Stimulated activated memory B cell treated with anti-CD40 and anti-IgM and Interleukin-4, amounts not matched to agents 10 μg/mL and 1 μg/mL and 100 μg/mL, for 72 hours (primary cell): ENCODE results near the gene BICD2.
A peak's percentile ranks its signal among the peaks of the same experiment; 100 is the strongest.

ENCODE experiments used
- ATAC-seq: fragments of 150-1000 bp; cut with Tn5 transposase; 2 replicates; pipeline ENCODE4 v1.10.0; 2021
- H3K27ac Mint-ChIP-seq: one replicate; pipeline ENCODE4 v1.8.0; 2022; ENCODE audit warnings: mild to moderate bottlenecking, mixed read lengths
- H3K27me3 Mint-ChIP-seq: one replicate; pipeline ENCODE4 v1.8.0; 2022; ENCODE audit warnings: mixed read lengths
- H3K36me3 Mint-ChIP-seq: one replicate; pipeline ENCODE4 v1.8.0; 2022; ENCODE audit warnings: mixed read lengths
- H3K4me1 Mint-ChIP-seq: one replicate; pipeline ENCODE4 v1.8.0; 2022; ENCODE audit warnings: mixed read lengths
- H3K4me3 Mint-ChIP-seq: one replicate; pipeline ENCODE4 v1.8.0; 2022; ENCODE audit warnings: mild to moderate bottlenecking, moderate library complexity, mixed read lengths
- H3K9me3 Mint-ChIP-seq: one replicate; pipeline ENCODE4 v1.8.0; 2022; ENCODE audit warnings: mixed read lengths

The BICD2 gene

GRCh38 chr9:92718086-92719001 is 46.3 kb downstream of the BICD2 start:
- H3K4me1 Mint-ChIP-seq = peaks cover 61% of the 10 kb centered on the region
- peaks cover 85% of the 10 kb centered on the region for H3K36me3 Mint-ChIP-seq
- H3K27ac Mint-ChIP-seq = peak overlapping the region; percentile 42
- no peaks in the 10 kb centered on the region for H3K27me3 Mint-ChIP-seq
- no peak overlapping the region for H3K4me3 Mint-ChIP-seq
- ATAC-seq = peak; percentile 38
- no peaks in the 10 kb centered on the region for H3K9me3 Mint-ChIP-seq

- ATAC-seq = no peak
- Mint-ChIP-seq H3K27me3 (no peaks in the 10 kb centered on the region), H3K36me3 (peaks cover 92% of the 10 kb centered on the region), H3K9me3 (no peaks in the 10 kb centered on the region), H3K4me3 (no peak overlapping the region), H3K4me1 (peaks cover 65% of the 10 kb centered on the region), H3K27ac (peak overlapping the region; percentile 42)
Measured at GRCh38 chr9:92717201-92718085, 47.2 kb downstream of the BICD2 start.

GRCh38 chr9:92716557-92716956 is 48.1 kb downstream of the BICD2 start:
- peak overlapping the region; percentile 42 for H3K27ac Mint-ChIP-seq
- peak; percentile 72 for ATAC-seq

GRCh38 chr9:92715488-92716231 is 49.0 kb downstream of the BICD2 start:
- H3K27me3 Mint-ChIP-seq = no peaks in the 10 kb centered on the region
- no peaks in the 10 kb centered on the region for H3K9me3 Mint-ChIP-seq
- no peak overlapping the region for H3K4me3 Mint-ChIP-seq
- peaks cover 63% of the 10 kb centered on the region for H3K4me1 Mint-ChIP-seq
- no peak for ATAC-seq
- peaks cover 88% of the 10 kb centered on the region for H3K36me3 Mint-ChIP-seq
- no peak overlapping the region for H3K27ac Mint-ChIP-seq

More at GRCh38 chr9:92716557-92716956, 48.1 kb downstream of the BICD2 start:
- Mint-ChIP-seq H3K36me3 (peaks cover 88% of the 10 kb centered on the region), H3K4me3 (no peak overlapping the region), H3K27me3 (no peaks in the 10 kb centered on the region), H3K4me1 (peaks cover 65% of the 10 kb centered on the region), H3K9me3 (no peaks in the 10 kb centered on the region)

GRCh38 chr9:92714787-92715487 is 49.7 kb downstream of the BICD2 start:
- H3K4me3 Mint-ChIP-seq = no peak overlapping the region
- H3K9me3 Mint-ChIP-seq = no peaks in the 10 kb centered on the region
- no peak for ATAC-seq
- no peaks in the 10 kb centered on the region for H3K27me3 Mint-ChIP-seq
- H3K36me3 Mint-ChIP-seq = peaks cover 88% of the 10 kb centered on the region
- H3K27ac Mint-ChIP-seq = no peak overlapping the region
- peaks cover 56% of the 10 kb centered on the region for H3K4me1 Mint-ChIP-seq

GRCh38 chr9:92714016-92714415 is 50.6 kb downstream of the BICD2 start:
- no peak for ATAC-seq
- peaks cover 85% of the 10 kb centered on the region for H3K36me3 Mint-ChIP-seq
- H3K27ac Mint-ChIP-seq = peak overlapping the region; percentile 54
- H3K4me3 Mint-ChIP-seq = no peak overlapping the region
- H3K27me3 Mint-ChIP-seq = no peaks in the 10 kb centered on the region
- H3K4me1 Mint-ChIP-seq = peaks cover 46% of the 10 kb centered on the region
- H3K9me3 Mint-ChIP-seq = no peaks in the 10 kb centered on the region

- Mint-ChIP-seq H3K27me3 (no peaks in the 10 kb centered on the region), H3K9me3 (no peaks in the 10 kb centered on the region), H3K27ac (peak overlapping the region; percentile 54), H3K4me1 (peaks cover 46% of the 10 kb centered on the region), H3K4me3 (no peak overlapping the region), H3K36me3 (peaks cover 85% of the 10 kb centered on the region)
- no peak for ATAC-seq
Measured at GRCh38 chr9:92713528-92713927, 51.1 kb downstream of the BICD2 start.

GRCh38 chr9:92712767-92713166 is 51.9 kb downstream of the BICD2 start:
- ATAC-seq = no peak
- Mint-ChIP-seq H3K36me3 (peaks cover 85% of the 10 kb centered on the region), H3K4me3 (no peak overlapping the region), H3K4me1 (peaks cover 43% of the 10 kb centered on the region), H3K9me3 (no peaks in the 10 kb centered on the region), H3K27me3 (no peaks in the 10 kb centered on the region), H3K27ac (peak overlapping the region; percentile 54)

GRCh38 chr9:92711844-92712243 is 52.8 kb downstream of the BICD2 start:
- Mint-ChIP-seq H3K4me3 (no peak overlapping the region), H3K27me3 (no peaks in the 10 kb centered on the region), H3K36me3 (peaks cover 86% of the 10 kb centered on the region), H3K27ac (peak overlapping the region; percentile 54), H3K4me1 (peaks cover 39% of the 10 kb centered on the region), H3K9me3 (no peaks in the 10 kb centered on the region)
- no peak for ATAC-seq

- peaks cover 87% of the 10 kb centered on the region for H3K36me3 Mint-ChIP-seq
- no peak for ATAC-seq
- no peaks in the 10 kb centered on the region for H3K27me3 Mint-ChIP-seq
- peaks cover 40% of the 10 kb centered on the region for H3K4me1 Mint-ChIP-seq
- H3K27ac Mint-ChIP-seq = peak overlapping the region; percentile 54
- H3K4me3 Mint-ChIP-seq = no peak overlapping the region
- H3K9me3 Mint-ChIP-seq = no peaks in the 10 kb centered on the region
Measured at GRCh38 chr9:92711146-92711545, 53.5 kb downstream of the BICD2 start.

- H3K27me3 Mint-ChIP-seq = no peaks in the 10 kb centered on the region
- H3K9me3 Mint-ChIP-seq = no peaks in the 10 kb centered on the region
- H3K36me3 Mint-ChIP-seq = peaks cover 92% of the 10 kb centered on the region
- no peak for ATAC-seq
- H3K4me3 Mint-ChIP-seq = no peak overlapping the region
- H3K27ac Mint-ChIP-seq = no peak overlapping the region
- H3K4me1 Mint-ChIP-seq = peaks cover 43% of the 10 kb centered on the region
Measured at GRCh38 chr9:92710368-92710767, 54.3 kb downstream of the BICD2 start.

GRCh38 chr9:92709954-92710353 is 54.7 kb downstream of the BICD2 start:
- ATAC-seq = no peak
- no peaks in the 10 kb centered on the region for H3K27me3 Mint-ChIP-seq
- H3K36me3 Mint-ChIP-seq = peaks cover 92% of the 10 kb centered on the region
- H3K9me3 Mint-ChIP-seq = no peaks in the 10 kb centered on the region
- no peak overlapping the region for H3K27ac Mint-ChIP-seq
- peaks cover 43% of the 10 kb centered on the region for H3K4me1 Mint-ChIP-seq
- H3K4me3 Mint-ChIP-seq = no peak overlapping the region

GRCh38 chr9:92709240-92709639 is 55.4 kb downstream of the BICD2 start:
- Mint-ChIP-seq H3K36me3 (peaks cover 92% of the 10 kb centered on the region), H3K9me3 (no peaks in the 10 kb centered on the region), H3K4me3 (no peak overlapping the region), H3K27ac (no peak overlapping the region), H3K27me3 (no peaks in the 10 kb centered on the region), H3K4me1 (peaks cover 43% of the 10 kb centered on the region)
- ATAC-seq = no peak

GRCh38 chr9:92707530-92707929 is 57.1 kb downstream of the BICD2 start:
- no peak overlapping the region for H3K27ac Mint-ChIP-seq
- H3K4me1 Mint-ChIP-seq = peaks cover 32% of the 10 kb centered on the region
- no peaks in the 10 kb centered on the region for H3K9me3 Mint-ChIP-seq
- H3K36me3 Mint-ChIP-seq = peaks cover 82% of the 10 kb centered on the region
- H3K4me3 Mint-ChIP-seq = no peak overlapping the region
- ATAC-seq = no peak
- H3K27me3 Mint-ChIP-seq = no peaks in the 10 kb centered on the region
